GM08714 (cell line): ENCODE results near the gene RNF26.

Experiments used
- H3K4me3 ChIP-seq: fragments of 200-500 bp; sonication (Bioruptor generic); 2 replicates; pipeline ENCODE4 v1.5.1; 2014; ENCODE audit warnings: mild to moderate bottlenecking, low read length, inconsistent platforms
- ZNF274 ChIP-seq: IDR thresholded peaks from 2 replicates; pipeline ENCODE4 v1.6.1; 2012; ENCODE audit warnings: mild to moderate bottlenecking, low read depth, low read length

Gene RNF26

GRCh38 chr11:119337581-119338317 is 3.4 kb downstream of the RNF26 start:
- no peak overlapping the region for H3K4me3 ChIP-seq
- TF ChIP-seq ZNF274 = no peak

GRCh38 chr11:119338318-119338890 is 4.1 kb downstream of the RNF26 start:
- no peak overlapping the region for H3K4me3 ChIP-seq
- no peak for TF ChIP-seq ZNF274

GRCh38 chr11:119338965-119339588 is 4.8 kb downstream of the RNF26 start:
- TF ChIP-seq ZNF274 = no peak
- H3K4me3 ChIP-seq = no peak overlapping the region

GRCh38 chr11:119339589-119340334 is 5.4 kb downstream of the RNF26 start:
- no peak overlapping the region for H3K4me3 ChIP-seq
- no peak for TF ChIP-seq ZNF274

GRCh38 chr11:119340335-119341221 is 6.3 kb downstream of the RNF26 start, which contains the start of gene C1QTNF5:
C1QTNF5 (minus strand) TSS chr11:119340883; CDS start chr11:119340397, 486 bp downstream.
- TF ChIP-seq ZNF274 = no peak
- no peak within 1 kb of the TSS for H3K4me3 ChIP-seq

- no peak for TF ChIP-seq ZNF274
- H3K4me3 ChIP-seq = no peak overlapping the region
These were observed 7.1 kb downstream of the RNF26 start for GRCh38 chr11:119341222-119342022.

GRCh38 chr11:119342023-119342300 is 7.6 kb downstream of the RNF26 start:
- TF ChIP-seq ZNF274 = no peak
- no peak overlapping the region for H3K4me3 ChIP-seq

GRCh38 chr11:119342362-119343130 is 8.2 kb downstream of the RNF26 start:
- TF ChIP-seq ZNF274 = no peak
- H3K4me3 ChIP-seq = no peak overlapping the region

GRCh38 chr11:119343726-119344125 is 9.4 kb downstream of the RNF26 start:
- no peak for TF ChIP-seq ZNF274

GRCh38 chr11:119344291-119345010 is 10.1 kb downstream of the RNF26 start:
- no peak overlapping the region for H3K4me3 ChIP-seq
- no peak for TF ChIP-seq ZNF274

More at GRCh38 chr11:119343726-119344125, 9.4 kb downstream of the RNF26 start:
- H3K4me3 ChIP-seq = no peak overlapping the region

GRCh38 chr11:119345685-119346084 is 11.4 kb downstream of the RNF26 start:
- no peak overlapping the region for H3K4me3 ChIP-seq
- no peak for TF ChIP-seq ZNF274

- H3K4me3 ChIP-seq = no peak within 1 kb of the TSS
- TF ChIP-seq ZNF274 = no peak
These were observed 12.3 kb downstream of the RNF26 start, which contains the start of gene MFRP for GRCh38 chr11:119346605-119347004. MFRP (minus strand) TSS chr11:119346705; CDS start chr11:119346513, 192 bp downstream.
